Retina (tissue), 1 donor: ENCODE results near the gene SESN3.
"Not testable (repeated sequence)": the region's sequence is repeated elsewhere in the genome, so short reads cannot be mapped to it uniquely, and the experiment has no call there.

Experiments used
- DNase-seq: peaks from one replicate; pipeline ENCODE4 v3.0.0-alpha.2; 2016

Gene SESN3, protein sequence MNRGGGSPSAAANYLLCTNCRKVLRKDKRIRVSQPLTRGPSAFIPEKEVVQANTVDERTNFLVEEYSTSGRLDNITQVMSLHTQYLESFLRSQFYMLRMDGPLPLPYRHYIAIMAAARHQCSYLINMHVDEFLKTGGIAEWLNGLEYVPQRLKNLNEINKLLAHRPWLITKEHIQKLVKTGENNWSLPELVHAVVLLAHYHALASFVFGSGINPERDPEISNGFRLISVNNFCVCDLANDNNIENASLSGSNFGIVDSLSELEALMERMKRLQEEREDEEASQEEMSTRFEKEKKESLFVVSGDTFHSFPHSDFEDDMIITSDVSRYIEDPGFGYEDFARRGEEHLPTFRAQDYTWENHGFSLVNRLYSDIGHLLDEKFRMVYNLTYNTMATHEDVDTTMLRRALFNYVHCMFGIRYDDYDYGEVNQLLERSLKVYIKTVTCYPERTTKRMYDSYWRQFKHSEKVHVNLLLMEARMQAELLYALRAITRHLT

DNA sequence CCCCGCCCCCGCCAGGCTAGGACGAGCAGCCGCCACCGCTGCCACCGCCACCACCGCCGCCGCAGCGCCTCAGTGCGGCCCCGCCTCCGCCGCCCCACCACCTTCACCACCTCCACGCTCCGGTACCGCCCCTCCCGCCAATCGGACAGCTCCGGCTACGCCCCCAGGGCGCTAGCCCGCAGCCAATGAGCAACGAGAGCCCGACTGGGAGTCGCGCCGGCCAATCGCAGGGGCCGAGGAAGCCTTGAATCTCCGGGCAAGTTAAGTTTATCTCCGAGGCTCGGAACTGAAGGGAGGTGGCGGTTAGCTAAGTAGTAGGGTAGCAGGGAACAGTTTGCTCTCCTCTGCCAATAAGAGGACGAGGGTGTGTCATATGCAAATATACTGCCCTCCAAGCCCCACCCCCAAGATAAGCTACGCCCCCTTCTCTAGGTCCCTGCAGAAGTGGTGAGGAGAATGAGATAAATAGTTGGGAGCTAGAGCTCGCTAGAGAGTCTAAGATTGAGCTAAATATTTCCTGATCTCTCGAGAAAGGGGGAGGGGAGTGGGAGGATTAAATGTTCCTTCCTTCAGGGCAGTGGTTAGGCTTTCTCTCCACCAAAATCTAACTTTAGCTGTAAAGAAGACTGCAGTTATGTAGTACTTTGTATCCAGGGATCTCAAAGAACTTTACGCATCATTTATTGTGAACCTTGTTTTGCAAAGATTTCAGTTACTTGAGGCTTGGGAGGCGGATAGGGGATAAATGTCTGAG is at the start of gene SESN3:
Gene SESN3, minus strand, starts transcription at position 76 of the 754 bp plus-strand sequence. CDS start 342 bp downstream, outside the sequence.
- peak; percentile 94 for DNase-seq

DNA sequence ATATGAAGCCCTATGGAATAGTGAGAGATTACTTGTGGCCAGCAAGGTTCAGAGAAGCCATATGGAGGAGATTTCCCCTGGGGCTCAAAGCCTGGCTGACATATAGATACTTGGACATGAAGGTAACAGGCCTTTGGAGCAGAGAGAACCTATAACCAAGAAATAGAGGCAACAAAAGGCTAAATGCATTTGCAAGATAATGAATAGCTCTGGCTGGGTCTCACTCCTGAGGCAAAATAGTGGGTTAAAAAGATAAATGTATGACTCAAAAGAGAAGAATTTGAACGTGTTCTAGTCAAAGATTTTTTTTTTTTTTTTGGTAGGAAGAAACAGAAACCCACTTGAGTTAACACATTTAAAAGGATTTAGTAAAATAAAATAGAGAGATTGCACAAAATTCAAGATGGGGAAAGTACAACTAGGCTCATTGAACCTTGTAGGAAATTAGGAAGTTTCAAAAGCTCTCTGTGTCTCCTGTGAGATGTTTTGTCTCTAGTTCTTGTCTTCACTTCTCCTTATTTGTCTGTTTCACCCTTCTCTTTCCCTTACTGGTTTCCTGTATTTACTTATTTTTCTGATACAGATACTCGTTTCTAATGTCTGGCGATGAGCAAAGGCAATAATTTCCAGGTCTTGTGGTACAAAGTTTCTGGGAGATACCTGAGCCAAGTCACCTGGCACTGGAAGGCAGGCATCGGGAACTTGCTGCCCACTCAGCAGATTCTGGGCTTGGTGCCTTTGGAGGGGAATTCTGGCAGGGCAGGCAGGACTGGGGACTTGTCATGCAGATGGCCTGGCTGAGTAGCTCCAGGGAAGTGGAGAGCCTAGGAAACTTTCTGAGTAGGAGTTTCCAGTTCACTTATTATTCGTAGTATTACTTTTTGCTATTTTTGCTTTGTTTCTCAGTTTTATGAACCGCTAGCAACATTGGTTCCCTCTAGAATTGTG is 49.2 kb upstream of the SESN3 start:
- DNase-seq = no peak

DNA sequence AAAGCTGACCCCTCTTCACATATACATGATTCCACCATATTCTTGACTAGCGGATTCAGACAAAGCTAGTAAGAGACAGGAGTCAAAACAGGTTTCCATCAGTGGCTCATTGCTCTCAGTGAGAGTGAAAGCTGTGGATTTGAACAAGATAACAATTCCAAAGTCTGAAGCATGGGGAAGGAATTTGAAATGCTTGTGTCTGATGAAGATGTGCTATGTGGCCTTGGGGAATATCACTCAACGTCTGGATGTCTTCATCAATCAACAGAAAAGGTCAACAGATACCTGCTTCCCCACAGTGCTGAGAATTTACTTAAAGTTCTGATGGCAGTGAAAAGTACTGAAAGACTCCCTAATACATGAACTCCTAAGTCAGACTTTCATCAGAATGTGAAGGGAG is 46.9 kb upstream of the SESN3 start:
- DNase-seq = no peak

DNA sequence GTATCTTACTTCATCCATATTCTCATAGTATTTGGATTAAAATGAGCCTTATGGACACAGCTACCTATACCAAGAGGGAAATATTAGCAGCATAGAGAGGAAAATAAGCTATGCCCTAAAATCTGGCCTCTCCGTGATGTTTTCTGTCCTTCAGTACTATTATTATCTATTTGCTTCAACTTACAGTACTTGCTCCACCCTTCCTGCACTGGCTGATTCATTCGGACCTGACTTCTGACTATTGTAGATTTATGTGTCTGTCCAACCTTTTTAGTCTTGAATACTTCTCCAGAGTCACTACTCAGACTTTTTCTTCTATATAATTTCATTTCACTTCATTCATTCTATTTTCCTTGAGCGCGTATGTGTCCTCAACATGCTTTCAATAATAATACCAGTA is 45.1 kb upstream of the SESN3 start:
- no peak for DNase-seq

DNA sequence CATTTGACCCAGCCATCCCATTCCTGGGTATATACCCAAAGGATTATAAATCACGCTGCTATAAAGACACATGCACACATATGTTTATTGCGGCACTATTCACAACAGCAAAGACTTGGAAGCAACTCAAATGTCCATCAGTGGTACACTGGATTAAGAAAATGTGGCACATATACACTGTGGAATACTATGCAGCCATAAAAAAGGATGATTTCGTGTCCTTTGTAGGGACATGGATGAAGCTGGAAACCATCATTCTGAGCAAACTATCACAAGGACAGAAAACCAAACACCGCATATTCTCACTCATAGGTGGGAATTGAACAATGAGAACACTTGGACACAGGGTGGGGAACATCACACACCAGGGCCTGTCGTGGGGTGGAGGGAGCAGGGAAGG is 42.6 kb upstream of the SESN3 start:
- DNase-seq = not testable (repeated sequence)

DNA sequence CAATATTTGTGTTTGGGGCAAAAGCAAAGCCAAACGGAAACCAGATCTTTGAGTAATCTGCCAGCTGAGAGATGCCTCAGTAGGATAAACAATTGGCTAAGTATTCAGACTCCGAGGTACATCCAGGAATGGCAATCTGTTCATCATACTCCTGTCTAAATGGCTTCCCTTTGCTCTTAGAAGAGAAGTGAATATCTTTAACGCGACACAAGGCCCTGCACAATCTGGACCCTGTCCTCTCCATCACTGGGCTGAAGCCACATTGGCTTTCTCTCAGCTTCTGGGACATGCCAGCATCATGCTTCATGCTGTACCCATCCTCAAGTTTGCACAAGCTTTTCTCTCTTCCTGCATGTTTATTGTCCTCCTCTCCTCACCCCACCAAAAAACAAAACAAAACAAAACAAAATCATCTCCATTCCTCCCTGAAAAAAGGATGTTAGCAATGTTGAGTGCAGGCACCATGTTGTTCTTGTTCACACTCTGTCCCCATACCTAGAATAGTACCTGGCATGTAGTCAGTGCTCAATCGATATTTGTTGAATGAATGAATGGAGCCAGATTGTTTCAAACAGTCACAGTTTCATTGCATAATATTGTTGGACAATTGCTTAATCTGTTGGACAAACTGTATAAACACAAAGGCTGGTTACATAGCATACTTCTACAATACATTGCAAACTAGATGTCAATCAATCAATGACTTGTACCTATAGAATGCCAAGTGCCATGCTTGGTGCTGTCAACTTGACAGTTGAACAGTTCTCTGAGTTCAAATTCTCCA is 38.2 kb upstream of the SESN3 start:
- DNase-seq = no peak

DNA sequence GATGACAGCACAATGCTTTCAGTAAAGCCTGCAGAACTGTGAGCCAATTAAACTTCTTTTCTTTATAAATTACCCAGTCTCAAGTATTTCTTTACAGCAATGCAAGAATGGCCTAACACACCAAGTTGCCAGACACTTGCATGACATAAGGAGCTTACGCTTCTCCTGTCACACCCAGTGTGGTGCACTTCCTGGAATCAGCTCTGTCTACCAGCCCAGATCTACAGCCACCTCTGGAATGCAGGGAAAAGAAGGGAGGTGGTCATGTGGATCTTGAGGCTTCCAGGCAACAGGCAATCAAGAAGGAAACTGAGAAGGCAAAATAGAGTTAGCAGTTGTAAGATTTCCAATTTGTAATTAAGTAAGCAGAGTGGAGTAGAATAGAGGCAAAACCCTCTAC is 37.4 kb upstream of the SESN3 start:
- DNase-seq = no peak

DNA sequence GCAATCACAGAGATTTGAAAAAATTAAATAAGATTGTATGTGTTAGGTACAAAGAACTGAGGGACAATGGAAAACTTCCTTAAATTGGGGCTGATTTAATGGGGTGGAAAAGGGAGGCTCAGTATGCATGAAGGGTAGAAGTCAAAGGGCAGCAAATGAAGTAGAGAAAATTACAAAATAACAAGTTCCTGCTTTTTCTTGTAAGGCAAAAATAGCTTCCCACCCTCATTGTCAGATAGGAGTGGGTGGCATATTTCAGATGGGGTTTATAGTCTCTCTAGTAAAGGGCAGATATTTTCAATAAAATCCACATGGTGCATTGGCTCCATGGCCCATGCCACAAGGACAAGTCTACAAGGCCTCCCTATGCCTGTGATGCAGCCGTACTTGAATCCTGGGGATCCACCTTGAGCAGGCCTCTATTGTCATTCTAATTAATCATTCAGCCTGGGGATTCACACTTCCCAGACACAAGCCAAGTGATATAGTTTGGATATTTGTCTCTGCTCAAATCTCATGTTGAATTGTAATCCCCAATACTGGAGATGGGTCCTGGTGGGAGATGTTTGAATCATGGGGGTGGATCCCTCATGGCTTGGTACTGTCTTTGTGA is 36.7 kb upstream of the SESN3 start:
- no peak for DNase-seq

DNA sequence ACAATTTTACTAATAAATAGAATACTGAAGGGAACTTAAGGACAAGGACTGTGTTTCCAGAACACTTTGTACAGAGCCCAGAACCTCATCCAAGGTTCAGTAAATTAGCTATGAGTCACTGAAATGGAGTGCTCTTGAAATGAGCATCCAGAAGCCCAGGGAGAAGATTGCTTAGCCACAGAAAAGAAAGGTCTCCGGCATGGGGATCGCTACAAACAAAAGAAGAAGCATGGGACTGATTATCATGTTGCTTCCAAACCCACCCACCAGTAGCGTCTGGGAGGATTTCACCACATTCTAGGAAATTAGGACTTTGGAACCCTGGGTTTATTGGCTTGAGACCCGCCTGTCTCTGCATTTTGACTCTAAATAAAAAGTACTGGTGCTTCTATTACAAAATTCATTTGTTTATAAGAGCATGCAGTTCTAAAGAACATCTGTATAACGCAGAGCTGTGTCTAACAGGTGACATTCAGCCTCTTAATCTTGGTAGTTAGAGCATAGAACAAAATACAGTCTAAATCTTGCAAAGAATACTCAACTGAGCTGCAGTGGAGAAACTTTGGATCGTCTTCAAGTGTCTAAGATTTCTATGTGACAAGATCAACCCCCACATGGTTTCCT is 35.9 kb upstream of the SESN3 start:
- DNase-seq = no peak

DNA sequence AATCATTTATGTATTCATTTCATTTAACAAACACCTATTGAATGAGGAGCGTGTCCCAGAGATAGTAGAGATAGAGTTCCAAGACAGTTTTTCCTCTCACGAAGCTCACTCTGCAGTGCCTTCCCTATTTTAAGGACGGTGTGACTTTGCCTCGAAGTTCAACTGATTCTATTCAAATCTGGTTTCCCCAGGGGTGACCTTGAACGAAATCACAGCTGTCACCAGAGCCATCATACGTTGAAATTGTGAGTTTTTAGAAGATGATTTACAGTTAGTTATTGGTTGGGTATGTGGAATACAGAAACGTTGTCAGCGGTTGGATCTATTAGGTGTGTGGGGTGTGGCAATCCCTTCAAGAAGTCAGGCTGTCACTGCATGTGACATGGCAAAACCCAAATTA is 33.9 kb upstream of the SESN3 start:
- no peak for DNase-seq

DNA sequence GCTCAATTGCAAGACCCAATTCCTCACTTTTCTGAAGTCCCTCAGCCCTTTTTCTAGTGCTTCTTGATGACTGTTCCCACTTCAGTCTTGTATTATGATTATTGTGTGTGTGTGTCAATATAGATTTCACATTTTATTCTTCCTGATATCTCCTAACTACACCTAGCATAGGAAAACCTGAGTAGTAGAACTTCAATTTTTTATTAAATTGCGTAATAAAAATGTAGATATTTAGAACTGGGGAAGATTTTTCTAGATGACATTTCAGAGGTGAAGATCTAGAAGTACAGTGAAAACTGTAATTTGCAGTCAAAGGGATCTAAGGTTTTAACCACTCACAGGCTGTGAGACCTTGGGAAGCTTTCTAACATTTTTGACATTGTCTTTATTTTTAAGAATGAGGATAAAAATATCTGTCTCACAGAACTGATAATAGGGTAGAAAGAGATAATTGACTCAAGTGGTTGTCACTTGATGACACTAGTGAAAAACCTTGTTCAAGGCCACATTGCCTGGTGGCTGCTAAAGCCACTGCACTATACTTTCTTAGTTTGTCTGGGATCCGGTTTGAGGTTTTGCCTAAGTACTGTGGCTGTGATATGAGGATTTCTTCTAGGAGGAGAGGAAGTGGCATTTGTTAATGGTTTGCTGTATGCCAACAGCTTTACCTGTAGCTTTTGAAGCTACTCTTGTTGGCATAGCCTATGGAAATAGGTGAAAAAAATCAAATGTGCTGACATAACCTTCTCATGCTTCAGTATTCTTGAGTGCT is 32.2 kb upstream of the SESN3 start:
- no peak for DNase-seq

DNA sequence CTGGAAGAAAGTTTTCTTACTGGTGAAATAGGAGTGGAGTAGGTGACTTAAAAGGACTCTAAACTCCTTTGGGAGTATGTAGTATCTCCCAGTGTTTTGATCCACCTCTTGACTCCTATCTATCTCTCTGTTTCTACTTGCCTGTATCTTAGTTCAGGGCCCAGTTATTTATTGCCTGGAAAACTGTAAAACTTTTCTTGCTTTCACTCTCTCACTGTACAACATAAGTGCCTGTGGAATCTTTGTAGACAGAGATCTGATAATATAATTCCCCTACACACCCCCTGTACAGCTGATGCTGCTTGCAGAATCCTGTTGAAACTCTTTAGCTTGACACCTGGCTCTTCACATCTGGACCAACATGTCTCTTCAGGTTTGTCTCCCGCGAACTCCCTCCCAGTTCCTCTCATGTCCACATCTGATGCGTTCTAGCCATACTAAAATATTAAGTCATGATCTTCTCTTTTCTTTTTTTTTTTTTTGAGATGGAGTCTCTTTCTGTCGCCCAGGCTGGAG is 26.5 kb upstream of the SESN3 start:
- DNase-seq = no peak

DNA sequence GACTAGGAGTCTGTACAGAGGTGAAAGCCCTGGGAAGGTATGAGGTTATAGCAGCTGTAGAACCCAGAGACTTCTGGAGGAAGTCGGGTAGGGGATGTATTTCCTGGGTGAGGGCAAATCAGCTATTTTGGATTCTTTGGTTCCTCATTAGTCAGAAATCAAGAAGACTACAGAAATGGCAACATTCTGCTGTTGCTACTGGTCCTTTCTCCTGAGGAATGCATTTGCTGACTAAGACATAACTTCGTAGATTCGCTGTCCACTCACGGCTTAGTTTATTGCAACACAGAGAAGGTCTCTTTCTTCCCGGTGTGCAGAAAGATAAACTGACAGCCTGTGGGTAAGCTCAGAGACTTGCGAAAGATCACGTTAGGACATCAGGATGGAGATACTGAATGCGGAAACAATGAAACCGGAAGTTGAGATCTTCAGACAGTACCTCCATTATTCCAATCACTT is 25.3 kb upstream of the SESN3 start:
- no peak for DNase-seq

DNA sequence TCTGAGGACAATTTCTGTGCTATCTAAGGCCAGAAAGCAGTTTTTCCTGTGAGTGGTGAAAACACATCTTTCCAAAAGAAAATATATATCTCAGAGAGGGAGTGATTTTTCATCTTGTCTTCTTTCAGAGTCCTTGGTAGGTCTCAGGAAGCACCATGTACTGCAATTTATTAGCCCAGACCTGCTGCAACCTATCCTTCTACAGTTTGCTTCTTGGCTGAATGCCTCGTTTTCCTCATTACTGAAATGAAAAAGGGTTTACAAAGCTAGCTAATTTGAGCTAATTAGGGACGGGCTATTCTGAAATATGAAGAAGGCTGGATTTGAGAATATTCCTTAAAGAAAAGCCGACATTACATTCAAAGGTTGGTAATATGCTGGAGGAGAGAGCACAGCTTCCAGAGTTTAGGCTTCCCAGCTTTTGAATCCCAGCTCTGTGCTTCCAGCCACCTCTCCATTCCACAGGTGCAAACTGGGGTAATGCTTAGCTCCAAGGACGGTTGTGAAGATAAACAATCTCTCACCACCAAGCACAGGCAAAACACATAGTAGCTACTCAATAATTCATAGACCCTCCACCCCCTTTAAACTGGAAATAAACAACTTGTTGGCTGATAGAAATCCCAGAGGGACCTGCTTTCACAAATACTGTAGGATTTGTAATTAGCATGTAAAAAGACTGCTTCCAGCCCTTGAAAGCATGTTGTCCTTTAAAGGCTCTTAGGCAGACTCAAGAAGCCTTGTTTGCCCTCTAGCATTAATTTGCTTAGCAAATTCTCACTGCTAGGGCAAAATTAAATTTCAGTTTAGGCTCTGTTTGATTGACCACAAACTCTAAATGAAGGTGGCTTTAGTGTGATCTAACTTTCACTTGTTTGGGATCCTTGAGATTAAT is 24.5 kb upstream of the SESN3 start:
- no peak for DNase-seq

DNA sequence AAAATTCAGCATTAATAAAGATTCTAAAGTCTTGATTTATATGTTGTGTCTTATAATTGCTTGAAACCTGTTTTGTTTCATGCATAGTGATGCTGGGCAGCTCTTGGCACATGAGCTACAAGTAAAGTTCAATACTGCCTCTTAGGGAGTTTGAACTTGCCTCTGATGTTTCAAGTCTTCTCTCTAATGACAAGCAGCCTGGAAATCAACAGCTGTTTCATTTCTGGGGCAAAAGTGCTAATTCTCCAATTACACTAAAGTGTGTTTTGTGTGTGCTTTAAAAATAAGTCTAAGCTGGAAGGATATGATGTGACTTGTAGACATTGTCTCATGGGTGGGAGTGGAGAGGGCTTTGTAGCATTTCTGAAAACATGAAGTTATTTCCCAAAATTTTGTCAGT is 23.7 kb upstream of the SESN3 start:
- DNase-seq = no peak

DNA sequence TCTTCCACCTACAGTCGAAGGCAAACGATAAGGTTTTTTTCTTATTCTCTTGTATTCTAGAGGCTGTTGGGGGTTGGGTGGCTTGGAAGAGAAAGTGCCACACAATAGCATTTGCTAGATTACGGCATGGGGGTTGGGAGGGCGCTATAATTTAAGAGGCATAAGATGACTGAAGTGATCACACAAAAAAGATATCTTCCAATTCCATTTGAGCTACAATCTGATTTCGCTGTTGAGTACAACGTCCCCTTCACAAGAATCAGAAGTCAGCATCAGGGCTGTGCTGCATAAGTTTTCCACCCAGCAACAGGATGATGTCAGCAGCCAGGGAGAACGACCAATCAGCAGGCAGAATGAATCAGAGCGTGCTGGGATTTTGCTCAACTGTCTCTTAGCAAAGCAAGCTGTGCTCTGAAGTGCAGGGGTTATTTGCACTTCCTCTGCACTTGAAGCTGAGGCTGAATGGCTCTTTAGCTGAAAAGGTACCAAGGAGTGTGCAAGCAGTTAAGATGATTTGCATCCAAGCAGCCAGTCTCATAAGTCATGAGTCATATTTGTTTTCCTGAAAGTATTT is 23.2 kb upstream of the SESN3 start:
- DNase-seq = peak; percentile 83

DNA sequence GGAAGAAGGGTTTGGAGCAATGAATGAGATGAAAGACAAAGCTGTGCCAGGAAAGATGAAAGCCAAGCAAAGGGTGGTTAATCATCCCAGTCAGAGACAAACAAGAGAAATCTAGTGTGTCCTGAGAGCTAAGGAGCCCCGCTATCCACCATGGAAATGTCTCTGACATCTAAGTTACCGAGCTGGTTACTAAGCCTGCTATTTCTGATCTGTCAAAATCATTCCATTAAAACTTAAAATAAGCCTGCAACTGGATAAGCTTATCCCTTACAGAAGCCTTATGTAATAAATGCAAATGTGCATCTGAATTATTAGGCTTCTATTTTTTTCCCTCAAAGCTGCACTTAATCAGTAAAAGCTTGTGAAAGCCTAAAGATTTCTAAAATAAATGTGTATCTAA is 22.1 kb upstream of the SESN3 start:
- DNase-seq = no peak

DNA sequence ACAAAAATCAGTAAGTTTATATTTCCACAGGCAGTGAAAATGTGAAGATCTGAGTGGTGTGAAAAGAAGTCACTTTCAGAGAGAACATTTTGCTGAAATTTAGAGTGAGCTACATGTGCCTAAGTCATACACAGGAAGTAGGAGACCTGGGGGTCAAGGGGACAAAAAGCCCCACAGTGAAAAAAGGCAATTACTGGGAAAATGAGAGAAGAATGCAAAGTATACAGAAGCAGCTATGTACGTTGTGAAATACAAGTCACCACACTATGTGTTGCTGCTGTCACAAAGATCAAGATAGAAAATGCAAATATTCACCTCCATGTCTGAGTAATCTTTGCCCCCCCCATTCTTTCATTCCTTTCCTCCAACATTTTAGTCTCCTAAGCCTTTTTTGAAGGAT is 21.6 kb upstream of the SESN3 start:
- no peak for DNase-seq

DNA sequence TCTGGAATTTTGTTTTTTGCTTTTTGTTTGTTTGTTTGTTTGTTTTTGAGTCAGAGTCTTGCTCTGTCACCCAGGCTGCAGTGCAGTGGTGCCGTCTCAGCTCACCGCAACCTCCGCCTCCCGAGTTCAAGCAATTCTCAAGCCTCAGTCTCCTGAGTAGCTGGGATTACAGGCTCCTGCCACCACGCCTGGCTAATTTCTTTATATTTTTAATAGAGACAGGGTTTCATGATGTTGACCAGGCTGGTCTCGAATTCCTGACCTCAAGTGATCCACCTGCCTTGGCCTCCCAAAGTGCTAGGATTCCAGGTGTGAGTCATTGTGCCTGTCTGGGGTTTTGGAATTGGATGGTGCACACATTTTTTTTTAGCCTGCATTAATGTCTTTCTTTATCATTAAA is 20.9 kb upstream of the SESN3 start:
- not testable (repeated sequence) for DNase-seq
